ENCODE measurements around the gene SASH3. TPM values are rescaled to one million over a fixed set of nuclear protein-coding genes. Genes with fewer than 3 reads are reported as not detected.

Gene SASH3
- total RNA-seq, 1 donor from 2014 or later: 129 TPM

- no peak for DNase-seq (ENCODE audit: low spot score)
- peaks cover 38% of the 10 kb centered on the region for H3K4me1 Mint-ChIP-seq (ENCODE audit: low read depth)
- H3K27ac Mint-ChIP-seq: no peak overlapping the region
- H3K9me3 Mint-ChIP-seq: no peaks in the 10 kb centered on the region
- no peaks in the 10 kb centered on the region for H3K27me3 Mint-ChIP-seq (ENCODE audit: insufficient read depth)
- intact Hi-C loops (cut with micrococcal nuclease): no loop called here
- H3K36me3 Mint-ChIP-seq (ENCODE audit: low read depth): no peaks in the 10 kb centered on the region
- no peak overlapping the region for H3K4me3 Mint-ChIP-seq
Observed at GRCh38 chrX:129746557-129747470, 32.9 kb upstream of the SASH3 start.

GRCh38 chrX:129747533-129747932, 32.2 kb upstream of the SASH3 start:
- no peaks in the 10 kb centered on the region for H3K36me3 Mint-ChIP-seq (ENCODE audit: low read depth)
- intact Hi-C loops (cut with micrococcal nuclease): no loop called here

GRCh38 chrX:129748305-129748704, 31.4 kb upstream of the SASH3 start:
- Mint-ChIP-seq H3K9me3 (no peaks in the 10 kb centered on the region), H3K27ac (no peak overlapping the region), H3K4me1 (ENCODE audit: low read depth) (peaks cover 29% of the 10 kb centered on the region), H3K36me3 (ENCODE audit: low read depth) (no peaks in the 10 kb centered on the region), H3K27me3 (ENCODE audit: insufficient read depth) (no peaks in the 10 kb centered on the region), H3K4me3 (no peak overlapping the region)
- DNase-seq (ENCODE audit: low spot score): no peak
- intact Hi-C loops (cut with micrococcal nuclease): no loop called here

More at GRCh38 chrX:129747533-129747932, 32.2 kb upstream of the SASH3 start:
- Mint-ChIP-seq H3K4me1 (ENCODE audit: low read depth) (peaks cover 35% of the 10 kb centered on the region), H3K9me3 (no peaks in the 10 kb centered on the region), H3K4me3 (no peak overlapping the region), H3K27me3 (ENCODE audit: insufficient read depth) (no peaks in the 10 kb centered on the region), H3K27ac (no peak overlapping the region)
- no peak for DNase-seq (ENCODE audit: low spot score)

- Mint-ChIP-seq H3K4me1 (ENCODE audit: low read depth) (peaks cover 25% of the 10 kb centered on the region), H3K4me3 (no peak overlapping the region), H3K27ac (no peak overlapping the region), H3K36me3 (ENCODE audit: low read depth) (no peaks in the 10 kb centered on the region), H3K27me3 (ENCODE audit: insufficient read depth) (no peaks in the 10 kb centered on the region), H3K9me3 (no peaks in the 10 kb centered on the region)
- intact Hi-C loops (cut with micrococcal nuclease): no loop called here
- DNase-seq (ENCODE audit: low spot score): no peak
Observed at GRCh38 chrX:129749069-129749468, 30.7 kb upstream of the SASH3 start.

- no peaks in the 10 kb centered on the region for H3K36me3 Mint-ChIP-seq (ENCODE audit: low read depth)
- no peak for DNase-seq (ENCODE audit: low spot score)
- no peaks in the 10 kb centered on the region for H3K9me3 Mint-ChIP-seq
- H3K27ac Mint-ChIP-seq: no peak overlapping the region
- H3K27me3 Mint-ChIP-seq (ENCODE audit: insufficient read depth): no peaks in the 10 kb centered on the region
- intact Hi-C loops (cut with micrococcal nuclease): no loop called here
- no peak overlapping the region for H3K4me3 Mint-ChIP-seq
- H3K4me1 Mint-ChIP-seq (ENCODE audit: low read depth): peaks cover 19% of the 10 kb centered on the region
Observed at GRCh38 chrX:129750971-129751370, 28.8 kb upstream of the SASH3 start.

- intact Hi-C loops (cut with micrococcal nuclease): loop anchor here (5.0 kb wide), 2 partner anchors 88 to 102 kb away; partner anchors contain the start of genes APLN and ZDHHC9
- Mint-ChIP-seq H3K4me3 (no peak overlapping the region), H3K9me3 (no peaks in the 10 kb centered on the region), H3K4me1 (ENCODE audit: low read depth) (peaks cover 41% of the 10 kb centered on the region), H3K36me3 (ENCODE audit: low read depth) (no peaks in the 10 kb centered on the region), H3K27ac (peak overlapping the region; percentile 71), H3K27me3 (ENCODE audit: insufficient read depth) (no peaks in the 10 kb centered on the region)
- no peak for DNase-seq (ENCODE audit: low spot score)
Observed at GRCh38 chrX:129754056-129755024, 25.4 kb upstream of the SASH3 start.

GRCh38 chrX:129755779-129756650, 23.7 kb upstream of the SASH3 start:
- H3K4me3 Mint-ChIP-seq: peak overlapping the region; percentile 17
- no peak for DNase-seq (ENCODE audit: low spot score)
- H3K4me1 Mint-ChIP-seq (ENCODE audit: low read depth): peaks cover 57% of the 10 kb centered on the region
- H3K27ac Mint-ChIP-seq: peak overlapping the region; percentile 63
- H3K27me3 Mint-ChIP-seq (ENCODE audit: insufficient read depth): no peaks in the 10 kb centered on the region
- intact Hi-C loops (cut with micrococcal nuclease): loop anchor here (1.0 to 5.0 kb wide), 3 partner anchors 67 to 104 kb away; partner anchors contain the start of genes APLN and ZDHHC9
- no peaks in the 10 kb centered on the region for H3K36me3 Mint-ChIP-seq (ENCODE audit: low read depth)
- H3K9me3 Mint-ChIP-seq: no peaks in the 10 kb centered on the region

GRCh38 chrX:129759576-129760061, 20.1 kb upstream of the SASH3 start:
- H3K27ac Mint-ChIP-seq: peak overlapping the region; percentile 91
- peak overlapping the region; percentile 22 for H3K4me3 Mint-ChIP-seq
- no peaks in the 10 kb centered on the region for H3K27me3 Mint-ChIP-seq (ENCODE audit: insufficient read depth)
- no peaks in the 10 kb centered on the region for H3K9me3 Mint-ChIP-seq
- intact Hi-C loops (cut with micrococcal nuclease): loop anchor here (1.0 to 5.0 kb wide), 6 partner anchors 10 to 107 kb away; partner anchors contain the start of genes APLN and ZDHHC9
- H3K36me3 Mint-ChIP-seq (ENCODE audit: low read depth): no peaks in the 10 kb centered on the region
- peak; percentile 57 for DNase-seq (ENCODE audit: low spot score)
- H3K4me1 Mint-ChIP-seq (ENCODE audit: low read depth): peaks cover 48% of the 10 kb centered on the region

- H3K4me3 Mint-ChIP-seq: no peak overlapping the region
- H3K4me1 Mint-ChIP-seq (ENCODE audit: low read depth): peaks cover 42% of the 10 kb centered on the region
- no peaks in the 10 kb centered on the region for H3K27me3 Mint-ChIP-seq (ENCODE audit: insufficient read depth)
- intact Hi-C loops (cut with micrococcal nuclease): loop anchor here (1.0 kb wide), 1 partner anchor 9 kb away; no protein-coding TSS in a partner anchor
- H3K27ac Mint-ChIP-seq: peak overlapping the region; percentile 91
- H3K9me3 Mint-ChIP-seq: no peaks in the 10 kb centered on the region
- DNase-seq (ENCODE audit: low spot score): no peak
- no peaks in the 10 kb centered on the region for H3K36me3 Mint-ChIP-seq (ENCODE audit: low read depth)
Observed at GRCh38 chrX:129760155-129760554, 19.6 kb upstream of the SASH3 start.

- H3K4me1 Mint-ChIP-seq (ENCODE audit: low read depth): peaks cover 40% of the 10 kb centered on the region
- H3K36me3 Mint-ChIP-seq (ENCODE audit: low read depth): no peaks in the 10 kb centered on the region
- H3K9me3 Mint-ChIP-seq: no peaks in the 10 kb centered on the region
- no peak overlapping the region for H3K4me3 Mint-ChIP-seq
- no peak overlapping the region for H3K27ac Mint-ChIP-seq
- H3K27me3 Mint-ChIP-seq (ENCODE audit: insufficient read depth): no peaks in the 10 kb centered on the region
- DNase-seq (ENCODE audit: low spot score): no peak
- intact Hi-C loops (cut with micrococcal nuclease): loop anchor here (1.0 kb wide), 1 partner anchor 8 kb away; no protein-coding TSS in a partner anchor
Observed at GRCh38 chrX:129760981-129761380, 18.8 kb upstream of the SASH3 start.

GRCh38 chrX:129761596-129761995, 18.2 kb upstream of the SASH3 start:
- Mint-ChIP-seq H3K36me3 (ENCODE audit: low read depth) (peaks cover under 1% of the 10 kb centered on the region), H3K9me3 (no peaks in the 10 kb centered on the region), H3K27ac (peak overlapping the region; percentile 58), H3K4me1 (ENCODE audit: low read depth) (peaks cover 36% of the 10 kb centered on the region), H3K27me3 (ENCODE audit: insufficient read depth) (no peaks in the 10 kb centered on the region), H3K4me3 (no peak overlapping the region)
- intact Hi-C loops (cut with micrococcal nuclease): no loop called here
- no peak for DNase-seq (ENCODE audit: low spot score)

GRCh38 chrX:129762448-129762847, 17.3 kb upstream of the SASH3 start:
- intact Hi-C loops (cut with micrococcal nuclease): no loop called here
- Mint-ChIP-seq H3K9me3 (no peaks in the 10 kb centered on the region), H3K4me3 (no peak overlapping the region), H3K27ac (no peak overlapping the region), H3K4me1 (ENCODE audit: low read depth) (peaks cover 39% of the 10 kb centered on the region), H3K27me3 (ENCODE audit: insufficient read depth) (no peaks in the 10 kb centered on the region), H3K36me3 (ENCODE audit: low read depth) (peaks cover 2% of the 10 kb centered on the region)
- DNase-seq (ENCODE audit: low spot score): no peak
